A549 treated with CORT108297 at 1 μM for 4 hours (cell line): Measurements from ENCODE around the gene HOXC9. TPM values are rescaled to one million over a fixed set of nuclear protein-coding genes. Genes with fewer than 3 reads are reported as not detected.

Source experiments
- total RNA-seq: library from RNA; stranded (reverse); fragments of 200-300 nt; extraction: Qiagen RNA extraction; gene quantifications from 5 replicates; pipeline ENCODE4 v1.2.3, GENCODE V29; 2022

HOXC9 gene
- 11.1 to 12.5 TPM (median 11.7 TPM) in 5 replicates for total RNA-seq

DNA sequence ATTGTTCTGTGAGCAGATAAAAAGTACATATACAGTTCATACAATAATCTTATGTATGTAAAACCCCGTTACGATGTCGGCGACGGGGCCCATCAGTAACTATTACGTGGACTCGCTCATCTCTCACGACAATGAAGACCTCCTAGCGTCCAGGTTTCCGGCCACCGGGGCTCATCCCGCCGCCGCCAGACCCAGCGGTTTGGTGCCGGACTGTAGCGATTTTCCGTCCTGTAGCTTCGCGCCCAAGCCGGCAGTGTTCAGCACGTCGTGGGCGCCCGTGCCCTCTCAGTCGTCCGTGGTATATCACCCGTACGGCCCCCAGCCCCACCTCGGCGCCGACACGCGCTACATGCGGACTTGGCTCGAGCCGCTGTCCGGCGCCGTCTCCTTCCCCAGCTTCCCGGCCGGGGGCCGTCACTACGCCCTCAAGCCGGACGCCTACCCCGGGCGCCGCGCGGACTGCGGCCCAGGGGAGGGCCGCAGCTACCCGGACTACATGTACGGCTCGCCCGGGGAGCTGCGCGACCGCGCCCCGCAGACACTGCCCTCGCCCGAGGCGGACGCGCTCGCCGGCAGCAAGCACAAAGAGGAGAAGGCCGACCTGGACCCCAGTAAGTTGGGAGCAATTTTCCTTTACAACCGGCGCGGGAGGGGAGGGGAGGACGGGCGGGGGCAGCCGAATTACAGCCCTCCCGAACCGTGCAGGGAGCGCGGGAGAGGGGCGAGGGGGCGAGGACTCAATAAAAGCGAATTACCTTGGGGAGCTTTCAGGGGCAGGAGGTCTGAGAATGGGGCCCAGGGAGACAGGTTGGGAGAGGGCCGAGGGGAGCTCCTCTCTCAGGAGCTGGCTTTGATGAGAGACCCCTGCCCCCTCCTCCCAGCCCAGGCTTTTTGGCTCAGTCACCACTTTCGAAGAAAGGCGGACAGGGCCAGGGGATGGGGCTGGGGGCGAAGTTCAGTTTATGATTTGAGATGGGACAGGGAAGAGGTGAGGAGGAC is at the start of gene HOXC9:
TSS of gene HOXC9 (plus strand) at position 46 of the 999 bp plus-strand sequence. CDS start at position 74, 28 bp downstream.

DNA sequence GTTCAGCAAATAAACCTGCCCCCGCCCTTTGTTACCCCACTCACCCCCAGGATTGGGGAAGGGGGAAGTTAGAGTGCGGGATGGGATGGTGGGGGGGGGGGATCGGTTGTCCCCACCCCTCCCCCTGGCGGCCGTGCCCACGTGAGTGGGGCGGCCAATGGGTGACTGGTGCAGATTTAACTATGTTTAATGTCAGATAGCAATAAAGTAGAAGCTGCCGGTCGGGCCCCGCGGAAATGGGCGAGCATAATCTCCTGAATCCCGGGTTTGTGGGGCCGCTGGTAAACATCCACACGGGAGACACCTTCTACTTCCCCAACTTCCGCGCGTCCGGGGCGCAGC is 45.3 kb upstream of the HOXC9 start, which contains the start of gene HOXC12:
TSS of gene HOXC12 (plus strand) at position 210 of the 342 bp plus-strand sequence. CDS start at position 237, 27 bp downstream.

DNA sequence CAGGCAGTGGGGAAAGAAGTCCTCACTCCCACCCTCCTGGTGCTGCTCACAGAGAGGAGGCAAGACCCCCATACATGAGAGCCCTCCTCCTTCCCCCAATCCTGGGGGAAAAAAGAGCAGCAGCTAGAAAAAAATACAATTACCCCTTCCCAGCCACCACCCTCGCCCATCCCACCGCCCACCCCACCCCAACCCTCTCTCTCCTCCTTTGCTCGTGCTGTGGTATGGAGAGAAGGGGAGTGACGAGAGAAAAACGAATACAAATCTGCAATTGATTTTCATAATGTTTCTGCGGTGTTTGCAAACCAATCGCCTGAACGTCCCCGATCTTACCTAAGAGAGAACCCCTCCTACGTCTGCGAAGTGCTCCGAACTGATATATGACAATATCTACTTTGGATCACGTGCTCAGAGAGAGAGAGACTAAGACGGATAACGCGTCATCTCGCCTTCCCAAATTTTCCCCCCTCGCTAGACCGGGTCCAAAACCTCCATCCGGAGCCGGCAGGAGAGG is 27.2 kb upstream of the HOXC9 start, which contains the start of gene HOXC11:
TSS of gene HOXC11 (plus strand) at position 405 of the 514 bp plus-strand sequence. CDS start 116 bp downstream, outside the sequence.

DNA sequence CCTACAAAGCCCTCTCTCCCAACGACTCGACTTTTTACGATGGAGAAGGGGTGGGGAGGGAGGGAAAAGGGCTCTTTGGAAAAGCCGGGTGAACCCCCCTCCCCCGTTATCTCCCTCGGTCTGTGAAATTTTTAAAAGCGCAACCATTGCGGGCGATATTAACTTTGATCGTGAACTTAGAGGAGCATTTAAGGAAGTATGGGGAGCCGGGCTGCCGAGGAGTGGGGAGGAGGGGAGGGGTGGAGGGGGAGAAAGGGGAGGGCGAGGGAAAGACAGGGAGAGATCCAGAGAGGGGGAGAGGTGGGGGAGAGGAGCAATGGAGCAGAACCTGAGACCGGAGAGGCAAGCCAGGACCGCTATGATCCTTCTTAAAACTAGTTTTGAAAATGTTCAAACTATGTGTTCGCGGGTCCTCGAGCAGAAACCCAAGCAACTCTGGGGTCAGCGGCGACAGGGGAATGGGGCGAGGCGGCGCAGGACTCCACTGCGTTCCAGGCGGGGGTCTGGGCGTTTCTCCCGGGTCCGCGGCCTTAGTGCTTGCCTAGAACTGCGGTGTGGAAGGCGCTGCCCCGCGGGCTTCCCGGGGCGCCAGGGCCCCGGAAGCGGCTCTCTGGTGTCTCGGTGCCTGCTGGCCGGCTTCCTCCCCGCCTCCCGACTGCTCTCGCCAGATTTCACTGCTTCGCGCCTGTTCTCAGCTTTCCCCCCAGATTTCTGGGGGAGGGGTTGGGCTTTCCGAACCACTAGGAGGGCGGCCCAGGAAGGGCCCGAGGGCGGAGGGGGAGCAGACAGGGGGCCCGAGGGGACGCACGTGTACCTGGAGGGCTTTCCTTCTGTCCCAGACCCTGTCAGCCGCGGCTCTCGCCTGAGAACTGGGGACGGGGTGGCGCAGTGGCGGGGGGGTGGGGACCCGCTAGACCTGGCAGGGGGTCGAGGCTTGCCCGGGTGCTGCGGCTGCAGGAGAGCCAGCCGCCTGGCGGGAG is 25.6 kb upstream of the HOXC9 start, which contains the start of gene HOTAIR:
TSS of gene HOTAIR (minus strand) at position 871 of the 980 bp plus-strand sequence.

DNA sequence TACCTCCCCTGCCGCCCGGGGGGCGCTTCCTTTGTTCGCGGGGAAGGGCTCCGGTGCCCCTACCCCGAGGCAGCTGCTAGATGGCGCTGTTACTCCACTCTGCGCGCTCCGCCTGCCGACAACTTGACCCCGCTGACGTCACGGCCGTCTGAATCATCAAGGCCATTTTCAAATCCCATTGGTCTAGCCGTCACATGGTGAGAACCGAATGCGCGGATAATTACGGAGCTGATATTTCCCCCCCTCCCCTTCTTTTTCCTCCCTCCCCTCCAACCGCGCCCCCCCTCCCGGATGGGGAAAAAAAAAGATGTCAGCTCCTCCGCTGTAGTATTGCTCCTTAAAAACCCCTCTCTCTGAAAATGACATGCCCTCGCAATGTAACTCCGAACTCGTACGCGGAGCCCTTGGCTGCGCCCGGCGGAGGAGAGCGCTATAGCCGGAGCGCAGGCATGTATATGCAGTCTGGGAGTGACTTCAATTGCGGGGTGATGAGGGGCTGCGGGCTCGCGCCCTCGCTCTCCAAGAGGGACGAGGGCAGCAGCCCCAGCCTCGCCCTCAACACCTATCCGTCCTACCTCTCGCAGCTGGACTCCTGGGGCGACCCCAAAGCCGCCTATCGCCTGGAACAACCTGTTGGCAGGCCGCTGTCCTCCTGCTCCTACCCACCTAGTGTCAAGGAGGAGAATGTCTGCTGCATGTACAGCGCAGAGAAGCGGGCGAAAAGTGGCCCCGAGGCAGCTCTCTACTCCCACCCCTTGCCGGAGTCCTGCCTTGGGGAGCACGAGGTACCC is 14.9 kb upstream of the HOXC9 start, which contains the start of gene HOXC10:
TSS of gene HOXC10 (plus strand) at position 246 of the 791 bp plus-strand sequence. CDS start at position 360, 114 bp downstream.

DNA sequence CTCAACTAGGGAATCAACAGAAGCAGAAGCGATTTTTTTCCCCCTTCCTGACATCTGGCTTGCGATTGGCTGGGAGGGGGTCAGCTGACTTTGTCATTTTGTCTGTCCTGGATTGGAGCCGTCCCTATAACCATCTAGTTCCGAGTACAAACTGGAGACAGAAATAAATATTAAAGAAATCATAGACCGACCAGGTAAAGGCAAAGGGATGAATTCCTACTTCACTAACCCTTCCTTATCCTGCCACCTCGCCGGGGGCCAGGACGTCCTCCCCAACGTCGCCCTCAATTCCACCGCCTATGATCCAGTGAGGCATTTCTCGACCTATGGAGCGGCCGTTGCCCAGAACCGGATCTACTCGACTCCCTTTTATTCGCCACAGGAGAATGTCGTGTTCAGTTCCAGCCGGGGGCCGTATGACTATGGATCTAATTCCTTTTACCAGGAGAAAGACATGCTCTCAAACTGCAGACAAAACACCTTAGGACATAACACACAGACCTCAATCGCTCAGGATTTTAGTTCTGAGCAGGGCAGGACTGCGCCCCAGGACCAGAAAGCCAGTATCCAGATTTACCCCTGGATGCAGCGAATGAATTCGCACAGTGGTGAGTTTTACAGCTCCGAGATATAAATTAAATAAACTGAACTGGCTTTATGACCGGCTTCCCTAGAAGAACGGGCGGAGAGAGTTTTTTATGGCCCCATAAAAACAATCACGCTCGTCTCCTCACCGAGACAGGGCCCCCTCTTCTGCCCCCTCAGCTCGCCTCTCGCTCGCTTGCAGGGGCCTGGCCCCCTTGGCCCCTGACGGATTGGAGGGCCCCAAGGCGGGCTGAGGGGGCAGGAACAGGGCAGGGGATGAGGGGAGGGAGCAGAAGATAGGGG is 28.6 kb downstream of the HOXC9 start, which contains the start of gene HOXC6:
TSS of gene HOXC6 (plus strand) at position 127 of the 888 bp plus-strand sequence. CDS start at position 209, 82 bp downstream.

DNA sequence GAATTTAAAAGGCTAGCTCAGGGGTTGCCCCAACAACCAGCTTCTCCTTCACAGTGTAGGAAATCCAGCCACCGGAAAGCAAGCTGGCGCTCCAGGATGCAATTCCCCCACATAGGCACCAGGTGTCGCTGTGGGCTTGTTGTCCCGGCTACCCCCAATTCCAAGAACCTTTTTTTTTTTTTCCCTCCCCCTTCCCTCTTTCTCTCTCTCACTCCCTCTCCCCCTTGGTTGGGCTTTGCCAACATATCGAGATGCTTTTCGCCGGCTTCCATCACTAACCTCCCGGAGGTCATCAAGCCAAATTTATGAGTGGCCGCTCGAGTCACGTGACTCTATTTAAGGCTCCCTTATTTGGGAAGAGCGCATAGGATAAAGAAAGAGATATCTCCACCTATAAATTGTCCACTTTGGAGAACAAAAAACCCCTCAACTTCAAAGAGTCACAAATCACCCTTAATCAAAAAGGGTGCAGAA is 32.7 kb downstream of the HOXC9 start, which contains the start of gene HOXC5:
TSS of gene HOXC5 (plus strand) at position 424 of the 474 bp plus-strand sequence. CDS start 73 bp downstream, outside the sequence.

Other genes with a start within 250 kb of the HOXC9 start
- not detected in 5 replicates for gene CISTR, start 248.2 kb upstream of the HOXC9 start, total RNA-seq
- 10.3 to 17.8 TPM (median 12.3 TPM) in 5 replicates for gene HOXC13, start 61.3 kb upstream of the HOXC9 start, total RNA-seq
- gene HOXC12, start 45.3 kb upstream of the HOXC9 start, total RNA-seq = not detected in 5 replicates
- gene HOXC11, start 27.0 kb upstream of the HOXC9 start, total RNA-seq = 0.39 to 0.65 TPM (median 0.54 TPM) in 5 replicates
- gene HOTAIR, start 25.2 kb upstream of the HOXC9 start, total RNA-seq = 0.08 to 0.37 TPM (median 0.09 TPM) in 5 replicates
- gene HOXC10, start 15.0 kb upstream of the HOXC9 start, total RNA-seq = 2.5 to 3.4 TPM (median 2.9 TPM) in 5 replicates
- 4.2 to 5.7 TPM (median 5.4 TPM) in 5 replicates for gene HOXC8, start 8.8 kb downstream of the HOXC9 start, total RNA-seq
- gene HOXC6, start 28.3 kb downstream of the HOXC9 start, total RNA-seq = 4.4 to 5.7 TPM (median 4.9 TPM) in 5 replicates
- 0.57 to 0.85 TPM (median 0.73 TPM) in 5 replicates for gene HOXC5, start 32.9 kb downstream of the HOXC9 start, total RNA-seq
- 2.2 to 4.3 TPM (median 3.6 TPM) in 5 replicates for gene HOXC4, start 53.7 kb downstream of the HOXC9 start, total RNA-seq
- gene SMUG1, start 188.8 kb downstream of the HOXC9 start, total RNA-seq = 28.5 to 35.6 TPM (median 33.8 TPM) in 5 replicates